Right atrium auricular region (tissue), 2 donors: ENCODE measurements around the gene F8A2. TPM values are rescaled to one million over a fixed set of nuclear protein-coding genes. Genes with fewer than 3 reads are reported as not detected.
A peak's percentile ranks its signal among the peaks of the same experiment; 100 is the strongest.
"Not testable (repeated sequence)": the region's sequence is repeated elsewhere in the genome, so short reads cannot be mapped to it uniquely, and the experiment has no call there.

Experiments used
- DNase-seq: peaks from one replicate; pipeline ENCODE4 v3.0.0-alpha.2; 2019; ENCODE audit warnings: low spot score
- H3K27ac ChIP-seq, 2 donors: fragments of 200-600 bp; sonication (generic); 1 replicate in 1 of 2; 2 replicates in 1 of 2; pipeline ENCODE4 v1.5.1; 2016 to 2019
- H3K27me3 ChIP-seq, 2 donors: fragments of 200-600 bp; sonication (generic); one replicate each; pipeline versions ENCODE4 v1.5.1 to v1.6.0; 2017 to 2019
- H3K36me3 ChIP-seq: fragments of 200-600 bp; sonication (generic); one replicate; pipeline ENCODE4 v1.5.1; 2016
- H3K4me1 ChIP-seq, 2 donors: fragments of 200-600 bp; sonication (generic); one replicate each; pipeline versions ENCODE4 v1.5.1 to v1.6.0; 2017 to 2019
- H3K4me3 ChIP-seq, 2 donors: fragments of 200-600 bp; sonication (generic); 1 replicate in 1 of 2; 2 replicates in 1 of 2; pipeline ENCODE4 v1.5.1; 2017 to 2019; ENCODE audit warnings: mild to moderate bottlenecking in 1 of 2, moderate library complexity in 1 of 2
- H3K9me3 ChIP-seq, 2 donors: fragments of 200-600 bp; sonication (generic); one replicate each; pipeline ENCODE4 v1.5.1; 2019
- CTCF ChIP-seq, 2 donors: fragments of 200-600 bp; sonication (generic); IDR thresholded peaks; one replicate each; pipeline ENCODE4 v1.5.1; 2019; ENCODE audit warnings: antibody characterized with exemption in 2 of 2
- total RNA-seq, 2 donors: library from RNA; depleted of rRNA; stranded (reverse); fragments of >200 nt; gene quantifications; one replicate each; pipeline ENCODE4 v1.1.0, GENCODE V29; 2016

Gene F8A2
- total RNA-seq, result not detected

GRCh38 chrX:155381843-155382528 lies at the start of gene F8A2:
F8A2 (plus strand) TSS chrX:155382095; CDS start chrX:155382115, 20 bp downstream.
- not testable (repeated sequence) for H3K27ac ChIP-seq, H3K27me3 ChIP-seq, H3K36me3 ChIP-seq, H3K4me3 ChIP-seq, H3K4me1 ChIP-seq, DNase-seq, H3K9me3 ChIP-seq

- Histone ChIP-seq H3K9me3 (peaks cover 0 to 4% of the 10 kb centered on the region in 2 donors), H3K4me1 (peaks cover 0 to 7% of the 10 kb centered on the region in 2 donors), H3K36me3 (no peaks in the 10 kb centered on the region), H3K27me3 (no peaks in the 10 kb centered on the region), H3K27ac (peak overlapping the region; percentile 55 to 72), H3K4me3 (peak overlapping the region; percentile 34 to 37)
- no peak for DNase-seq
- no peak for TF ChIP-seq CTCF (IDR thresholded peaks at IDR 0.05)
These were observed 48.3 kb upstream of the F8A2 start for GRCh38 chrX:155333544-155334100.

- peaks cover 0 to 7% of the 10 kb centered on the region in 2 donors for H3K4me1 ChIP-seq
- TF ChIP-seq CTCF (IDR thresholded peaks at IDR 0.05), result no peak
- peak; percentile 68 for DNase-seq
- H3K27me3 ChIP-seq, result no peaks in the 10 kb centered on the region
- H3K4me3 ChIP-seq, result peak within 1 kb of the TSS; percentile 34 to 37
- peak within 1 kb of the TSS; percentile 55 to 72 for H3K27ac ChIP-seq
- H3K9me3 ChIP-seq, result no peaks in the 10 kb centered on the region
- H3K36me3 ChIP-seq, result no peaks in the 10 kb centered on the region
These were observed 47.2 kb upstream of the F8A2 start, which contains the start of gene CLIC2 for GRCh38 chrX:155334486-155335336. CLIC2 (minus strand) TSS chrX:155334614; CDS start chrX:155334427, 187 bp downstream.

- DNase-seq, H3K9me3 ChIP-seq, H3K4me1 ChIP-seq, H3K36me3 ChIP-seq, H3K4me3 ChIP-seq, H3K27me3 ChIP-seq: not testable (repeated sequence)
- H3K27ac ChIP-seq, result peak overlapping the region; percentile 55 to 72
These were observed 46.6 kb upstream of the F8A2 start for GRCh38 chrX:155335337-155335712.

- not testable (repeated sequence) for H3K4me1 ChIP-seq, H3K36me3 ChIP-seq, H3K27me3 ChIP-seq
These were observed 36.2 kb upstream of the F8A2 start for GRCh38 chrX:155345689-155346088.

GRCh38 chrX:155349448-155349847 lies 32.4 kb upstream of the F8A2 start:
- H3K27ac ChIP-seq, DNase-seq, H3K9me3 ChIP-seq, H3K4me3 ChIP-seq, H3K36me3 ChIP-seq, H3K27me3 ChIP-seq, H3K4me1 ChIP-seq: not testable (repeated sequence)

More at GRCh38 chrX:155345689-155346088, 36.2 kb upstream of the F8A2 start:
- not testable (repeated sequence) for H3K27ac ChIP-seq, H3K9me3 ChIP-seq, DNase-seq, H3K4me3 ChIP-seq

GRCh38 chrX:155363712-155364111 lies 18.2 kb upstream of the F8A2 start:
- not testable (repeated sequence) for H3K4me1 ChIP-seq, H3K36me3 ChIP-seq, H3K9me3 ChIP-seq, H3K27me3 ChIP-seq, DNase-seq, H3K27ac ChIP-seq, H3K4me3 ChIP-seq

- DNase-seq, H3K4me3 ChIP-seq: not testable (repeated sequence)
These were observed 8.0 kb upstream of the F8A2 start for GRCh38 chrX:155373777-155374458.

GRCh38 chrX:155379802-155380201 lies 2.1 kb upstream of the F8A2 start:
- not testable (repeated sequence) for H3K27ac ChIP-seq, H3K4me3 ChIP-seq, H3K36me3 ChIP-seq, H3K4me1 ChIP-seq, H3K9me3 ChIP-seq, H3K27me3 ChIP-seq, DNase-seq

More at GRCh38 chrX:155373777-155374458, 8.0 kb upstream of the F8A2 start:
- H3K27ac ChIP-seq, H3K9me3 ChIP-seq, H3K27me3 ChIP-seq, H3K36me3 ChIP-seq, H3K4me1 ChIP-seq: not testable (repeated sequence)

GRCh38 chrX:155382529-155382967 lies 653 bp downstream of the F8A2 start:
- not testable (repeated sequence) for H3K4me3 ChIP-seq, H3K27ac ChIP-seq, DNase-seq, H3K27me3 ChIP-seq, H3K9me3 ChIP-seq, H3K4me1 ChIP-seq, H3K36me3 ChIP-seq
